DMS79 (cell line): Measurements from ENCODE around the gene RNF4.
"Not testable (repeated sequence)": the region's sequence is repeated elsewhere in the genome, so short reads cannot be mapped to it uniquely, and the experiment has no call there.

ENCODE experiments used
- DNase-seq: peaks from one replicate; lab custom pipeline; 2025; lab: John Stamatoyannopoulos, UW

RNF4 gene

GRCh38 chr4:2457481-2458295 is 11.2 kb upstream of the RNF4 start:
- no peak for DNase-seq

GRCh38 chr4:2458546-2459491 is 10.1 kb upstream of the RNF4 start:
- no peak for DNase-seq

- DNase-seq, result no peak
Measured at GRCh38 chr4:2459589-2460349, 9.1 kb upstream of the RNF4 start.

- no peak for DNase-seq
Measured at GRCh38 chr4:2461246-2461960, 7.5 kb upstream of the RNF4 start.

- no peak for DNase-seq
Measured at GRCh38 chr4:2462218-2462991, 6.5 kb upstream of the RNF4 start.

GRCh38 chr4:2462992-2463762 is 5.7 kb upstream of the RNF4 start:
- DNase-seq, result no peak

- no peak for DNase-seq
Measured at GRCh38 chr4:2465032-2465431, 3.9 kb upstream of the RNF4 start.

GRCh38 chr4:2465544-2465943 is 3.4 kb upstream of the RNF4 start:
- not testable (repeated sequence) for DNase-seq

- DNase-seq, result no peak
Measured at GRCh38 chr4:2469192-2469984, 482 bp downstream of the RNF4 start.

GRCh38 chr4:2470791-2471190 is 1.9 kb downstream of the RNF4 start:
- DNase-seq, result no peak

- no peak for DNase-seq
Measured at GRCh38 chr4:2472187-2472586, 3.3 kb downstream of the RNF4 start.

- DNase-seq, result no peak
Measured at GRCh38 chr4:2478229-2478628, 9.3 kb downstream of the RNF4 start.

GRCh38 chr4:2480649-2481048 is 11.7 kb downstream of the RNF4 start:
- no peak for DNase-seq

- DNase-seq, result no peak
Measured at GRCh38 chr4:2482192-2482591, 13.3 kb downstream of the RNF4 start.

GRCh38 chr4:2482693-2483092 is 13.8 kb downstream of the RNF4 start:
- no peak for DNase-seq

- DNase-seq, result no peak
Measured at GRCh38 chr4:2483237-2483636, 14.3 kb downstream of the RNF4 start.

GRCh38 chr4:2484185-2484584 is 15.3 kb downstream of the RNF4 start:
- DNase-seq, result no peak

- no peak for DNase-seq
Measured at GRCh38 chr4:2484993-2485392, 16.1 kb downstream of the RNF4 start.

GRCh38 chr4:2485956-2486355 is 17.1 kb downstream of the RNF4 start:
- no peak for DNase-seq
